Suprapubic skin (tissue), 4 donors: ENCODE data around the gene ZBTB17. TPM values are rescaled to one million over a fixed set of nuclear protein-coding genes. Genes with fewer than 3 reads are reported as not detected.

ENCODE experiments used
- DNase-seq, 2 donors: peaks; one replicate each; pipeline ENCODE4 v3.0.0-alpha.2; 2019; ENCODE audit warnings: low spot score in 2 of 2
- H3K27ac ChIP-seq: fragments of 200-600 bp; sonication (generic); one replicate; pipeline ENCODE4 v1.5.1; 2019
- H3K27me3 ChIP-seq: fragments of 200-600 bp; sonication (generic); one replicate; pipeline ENCODE4 v1.5.1; 2019
- H3K36me3 ChIP-seq: fragments of 200-600 bp; sonication (generic); one replicate; pipeline ENCODE4 v1.5.1; 2019
- H3K4me1 ChIP-seq: fragments of 200-600 bp; sonication (generic); one replicate; pipeline ENCODE4 v1.5.1; 2019
- H3K4me3 ChIP-seq: fragments of 200-600 bp; sonication (generic); one replicate; pipeline ENCODE4 v1.5.1; 2019; ENCODE audit warnings: mild to moderate bottlenecking
- H3K9me3 ChIP-seq: fragments of 200-600 bp; sonication (generic); one replicate; pipeline ENCODE4 v1.5.1; 2019
- EP300 ChIP-seq: sonication (generic); formaldehyde crosslinking; IDR thresholded peaks from one replicate; pipeline ENCODE4 v1.6.1; 2017; ENCODE audit warnings: antibody characterized with exemption
- POLR2A ChIP-seq, 2 donors: fragments of 450-650 bp; IDR thresholded peaks; one replicate each; pipeline ENCODE4 v1.6.1; 2017; ENCODE audit warnings: antibody characterized with exemption in 2 of 2, mild to moderate bottlenecking in 2 of 2, moderate library complexity in 2 of 2
- POLR2AphosphoS5 ChIP-seq, 3 donors: sonication (generic); formaldehyde crosslinking; IDR thresholded peaks; one replicate each; pipeline ENCODE4 v1.6.1; 2017; ENCODE audit warnings: antibody characterized with exemption in 3 of 3
- WGBS: methylation state at CpG from one replicate; pipeline ENCODE4 v1.1.5; 2018; 5-methylcytosine and 5-hydroxymethylcytosine counted together
- total RNA-seq, 4 donors: library from RNA; depleted of rRNA; stranded (reverse); fragments of >200 nt; gene quantifications; one replicate each; pipeline ENCODE4 v1.1.0, GENCODE V29; 2016
- TF ChIP-seq, protein P1 (sequence below), 2 donors: fragments of 200-600 bp in 1 of 2; fragments of 450-650 bp in 1 of 2; sonication (generic) in 1 of 2; IDR thresholded peaks; one replicate each; pipeline ENCODE4 v1.5.1; 2016 to 2019; ENCODE audit warnings: antibody characterized with exemption in 2 of 2, mild to moderate bottlenecking in 1 of 2, moderate library complexity in 1 of 2

The ZBTB17 gene
- total RNA-seq, 4 donors from 2014 or later = 27.2 to 44.4 (median 34.1) TPM

DNA sequence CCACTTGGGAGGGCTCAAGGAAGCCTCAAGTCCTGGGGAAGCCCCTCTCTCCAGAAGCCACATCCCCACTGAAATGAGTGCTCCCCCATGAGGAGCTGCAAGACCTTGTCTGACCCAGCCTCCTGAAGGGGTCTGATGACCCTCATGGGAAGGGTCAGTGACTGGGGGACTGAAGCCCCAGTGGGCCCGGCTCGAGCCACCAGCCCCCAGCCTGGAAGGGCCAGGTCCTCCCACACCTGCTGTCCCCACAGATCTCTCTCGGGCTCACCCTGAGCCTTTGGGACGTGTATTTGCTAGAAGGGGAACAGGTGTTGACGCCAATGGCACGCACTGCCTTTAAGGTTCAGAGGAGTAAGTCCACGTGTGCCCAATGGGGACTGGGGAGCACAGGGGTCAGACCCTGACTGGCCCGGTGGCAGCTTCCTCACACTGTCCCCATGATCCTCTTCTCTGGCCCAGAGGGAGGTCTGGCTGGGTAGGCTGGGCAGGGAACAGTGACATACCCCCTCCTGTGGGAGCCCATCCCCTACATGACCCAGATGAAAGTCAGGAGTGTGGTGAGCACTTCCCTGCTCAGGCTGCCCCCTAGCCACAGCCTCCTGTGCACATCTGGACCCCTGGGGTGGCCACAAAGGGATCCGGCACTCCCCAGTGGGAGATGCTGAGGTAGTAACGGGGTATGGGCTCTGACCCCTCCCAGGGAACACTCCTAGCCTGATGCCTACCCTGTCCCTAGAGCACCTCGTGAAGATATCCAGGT lies 15.7 kb upstream of the ZBTB17 start:
- 83% methylated on average over 4 of the region's 11 CpGs for WGBS
- no peaks in the 10 kb centered on the region for H3K27me3 ChIP-seq

DNA sequence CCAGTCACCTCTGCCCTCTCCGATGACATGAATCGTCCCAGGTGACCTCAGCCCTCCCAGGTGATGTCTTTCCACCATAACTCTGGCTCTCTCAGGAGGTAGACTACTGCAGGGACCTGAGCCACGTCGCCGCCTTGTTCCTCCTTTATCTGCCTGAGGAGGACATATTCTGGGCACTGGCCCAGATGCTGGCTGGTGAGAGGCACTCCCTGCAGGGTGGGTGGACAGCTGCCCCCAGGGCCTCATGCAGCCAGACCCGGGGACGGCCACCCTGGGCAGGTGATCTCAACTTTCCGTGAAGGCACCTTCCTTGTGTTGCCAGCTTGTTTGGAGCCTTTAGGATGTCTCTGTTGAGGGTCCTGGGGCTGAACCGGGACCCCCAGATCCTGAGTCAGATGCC lies 13.9 kb upstream of the ZBTB17 start:
- DNase-seq = no peak
- no peak overlapping the region for H3K27ac ChIP-seq
- 53% methylated on average over 9 of the region's 9 CpGs for WGBS
- no peak for TF ChIP-seq POLR2A (IDR thresholded peaks at IDR 0.05)
- H3K27me3 ChIP-seq = no peaks in the 10 kb centered on the region
- no peaks in the 10 kb centered on the region for H3K36me3 ChIP-seq
- H3K9me3 ChIP-seq = no peaks in the 10 kb centered on the region
- H3K4me1 ChIP-seq = no peaks in the 10 kb centered on the region
- H3K4me3 ChIP-seq = no peak overlapping the region

More for the DNA sequence above, 15.7 kb upstream of the ZBTB17 start:
- H3K4me3 ChIP-seq = no peak overlapping the region
- no peaks in the 10 kb centered on the region for H3K36me3 ChIP-seq
- H3K27ac ChIP-seq = no peak overlapping the region
- DNase-seq = no peak
- no peak for TF ChIP-seq EP300
- TF ChIP-seq, protein P1, sequence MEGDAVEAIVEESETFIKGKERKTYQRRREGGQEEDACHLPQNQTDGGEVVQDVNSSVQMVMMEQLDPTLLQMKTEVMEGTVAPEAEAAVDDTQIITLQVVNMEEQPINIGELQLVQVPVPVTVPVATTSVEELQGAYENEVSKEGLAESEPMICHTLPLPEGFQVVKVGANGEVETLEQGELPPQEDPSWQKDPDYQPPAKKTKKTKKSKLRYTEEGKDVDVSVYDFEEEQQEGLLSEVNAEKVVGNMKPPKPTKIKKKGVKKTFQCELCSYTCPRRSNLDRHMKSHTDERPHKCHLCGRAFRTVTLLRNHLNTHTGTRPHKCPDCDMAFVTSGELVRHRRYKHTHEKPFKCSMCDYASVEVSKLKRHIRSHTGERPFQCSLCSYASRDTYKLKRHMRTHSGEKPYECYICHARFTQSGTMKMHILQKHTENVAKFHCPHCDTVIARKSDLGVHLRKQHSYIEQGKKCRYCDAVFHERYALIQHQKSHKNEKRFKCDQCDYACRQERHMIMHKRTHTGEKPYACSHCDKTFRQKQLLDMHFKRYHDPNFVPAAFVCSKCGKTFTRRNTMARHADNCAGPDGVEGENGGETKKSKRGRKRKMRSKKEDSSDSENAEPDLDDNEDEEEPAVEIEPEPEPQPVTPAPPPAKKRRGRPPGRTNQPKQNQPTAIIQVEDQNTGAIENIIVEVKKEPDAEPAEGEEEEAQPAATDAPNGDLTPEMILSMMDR (IDR thresholded peaks at IDR 0.05) = no peak
- no peak for TF ChIP-seq POLR2AphosphoS5 (IDR thresholded peaks at IDR 0.05)
- no peak for TF ChIP-seq POLR2A (IDR thresholded peaks at IDR 0.05)
- no peaks in the 10 kb centered on the region for H3K4me1 ChIP-seq
- no peaks in the 10 kb centered on the region for H3K9me3 ChIP-seq

DNA sequence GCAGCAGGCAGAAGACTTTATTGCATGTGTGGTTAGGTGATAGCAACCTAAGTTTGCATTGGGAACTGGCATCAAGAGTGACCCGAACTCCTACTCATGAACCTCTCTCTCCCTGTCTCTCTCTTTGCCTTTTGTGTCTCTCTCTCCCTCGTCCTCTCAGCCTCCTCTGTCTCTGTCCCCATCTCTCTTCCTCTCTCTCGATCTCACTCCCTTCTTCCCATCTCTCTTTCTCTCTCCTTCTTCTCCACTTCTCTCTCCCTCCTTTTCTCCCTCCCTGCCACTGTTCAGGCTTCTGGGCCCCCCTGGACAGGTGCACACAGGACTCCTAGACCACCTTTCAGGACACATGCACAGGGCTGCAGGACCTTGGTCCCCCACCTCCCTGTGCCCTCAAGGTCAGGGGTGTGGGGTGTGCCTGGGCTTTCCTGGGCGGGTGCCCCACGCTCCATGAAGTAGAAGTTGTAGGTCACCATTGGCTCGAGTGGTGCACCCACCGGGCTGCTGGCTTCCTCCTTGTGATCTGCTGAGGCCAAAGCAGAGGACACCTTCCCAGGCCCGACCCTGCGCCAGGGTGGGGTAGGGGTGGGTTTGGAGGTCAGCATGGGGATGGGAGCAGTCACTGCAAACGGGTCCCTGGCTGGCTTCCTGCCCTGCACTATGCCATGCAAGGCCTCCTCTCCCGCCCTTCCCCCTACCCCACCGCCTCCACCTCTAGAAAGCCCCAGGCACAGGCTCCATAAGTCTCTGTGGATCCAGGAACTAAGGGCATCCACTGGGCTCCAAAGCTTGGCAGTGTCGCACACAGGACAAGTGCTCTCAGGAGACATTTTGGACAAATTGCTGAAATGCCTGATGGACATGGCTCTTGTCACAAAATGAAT lies 13.2 kb upstream of the ZBTB17 start:
- no peak for TF ChIP-seq POLR2AphosphoS5 (IDR thresholded peaks at IDR 0.05)
- TF ChIP-seq, protein P1 (IDR thresholded peaks at IDR 0.05) = no peak
- no peak for TF ChIP-seq POLR2A (IDR thresholded peaks at IDR 0.05)
- TF ChIP-seq EP300 = no peak
- Histone ChIP-seq H3K27me3 (no peaks in the 10 kb centered on the region), H3K9me3 (no peaks in the 10 kb centered on the region), H3K27ac (no peak overlapping the region), H3K36me3 (no peaks in the 10 kb centered on the region), H3K4me3 (no peak overlapping the region), H3K4me1 (no peaks in the 10 kb centered on the region)
- WGBS = 87% methylated on average over 12 of the region's 13 CpGs
- DNase-seq = no peak

DNA sequence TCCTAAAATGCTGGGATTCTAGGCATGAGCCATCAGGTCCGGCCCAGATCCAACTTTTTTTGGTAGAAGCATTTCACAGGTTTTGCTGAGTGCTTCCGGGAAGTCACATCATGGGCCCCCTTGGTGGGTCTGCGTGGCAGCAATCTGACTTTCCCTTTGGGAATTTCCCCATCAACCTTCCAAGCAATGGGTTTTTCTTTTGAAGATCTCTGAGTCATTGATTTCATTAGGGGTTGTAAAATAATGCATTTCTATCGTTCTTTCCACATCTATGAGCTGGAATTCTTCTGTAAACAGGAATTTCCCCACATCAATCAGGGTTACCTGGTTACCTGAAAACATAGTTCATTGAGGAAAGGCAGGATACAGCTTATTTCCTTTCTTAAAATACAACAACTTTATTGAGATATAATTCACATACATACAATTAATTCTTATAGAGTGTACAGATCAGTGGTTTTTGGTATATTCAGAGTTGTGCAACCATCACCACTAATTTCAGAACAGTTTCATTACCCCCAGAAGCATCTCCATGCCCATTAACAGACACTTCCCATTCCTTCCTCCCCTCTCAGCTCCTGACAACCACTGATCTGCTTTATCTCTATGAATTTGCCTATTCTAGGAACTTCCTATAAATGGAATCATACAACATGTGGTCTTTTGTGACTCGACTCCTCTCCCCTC lies 9.9 kb upstream of the ZBTB17 start:
- no peaks in the 10 kb centered on the region for H3K9me3 ChIP-seq
- TF ChIP-seq POLR2A (IDR thresholded peaks at IDR 0.05) = no peak
- TF ChIP-seq POLR2AphosphoS5 (IDR thresholded peaks at IDR 0.05) = no peak
- TF ChIP-seq, protein P1 (IDR thresholded peaks at IDR 0.05) = no peak
- TF ChIP-seq EP300 = no peak
- no peak for DNase-seq

DNA sequence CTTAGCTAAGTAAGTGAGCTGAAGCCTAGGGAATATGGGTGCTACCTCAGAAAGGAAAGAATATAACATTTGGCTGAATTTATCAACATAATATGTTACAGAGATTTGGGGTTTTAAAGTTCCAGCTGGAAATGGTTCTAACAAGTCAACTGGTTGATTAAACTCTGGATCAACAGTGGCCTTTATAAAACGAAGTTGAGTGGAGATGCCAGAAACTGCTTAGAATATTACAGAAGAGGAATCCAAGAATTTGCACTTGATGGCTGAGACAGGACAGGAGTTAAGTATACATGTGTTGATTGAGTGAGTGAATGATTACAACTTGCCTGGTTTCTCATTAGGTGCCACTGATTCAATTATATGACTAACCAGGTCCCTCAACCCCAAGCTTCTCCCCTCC lies 7.4 kb upstream of the ZBTB17 start:
- H3K27ac ChIP-seq = peak overlapping the region; percentile 60
- H3K27me3 ChIP-seq = no peaks in the 10 kb centered on the region
- TF ChIP-seq POLR2AphosphoS5 (IDR thresholded peaks at IDR 0.05) (no peak), EP300 (no peak), POLR2A (IDR thresholded peaks at IDR 0.05) (no peak)
- TF ChIP-seq, protein P1 (IDR thresholded peaks at IDR 0.05) = no peak
- H3K9me3 ChIP-seq = no peaks in the 10 kb centered on the region
- no peaks in the 10 kb centered on the region for H3K4me1 ChIP-seq
- no peak overlapping the region for H3K4me3 ChIP-seq
- WGBS = 28% methylated on average over 1 of the region's 1 CpG
- no peak for DNase-seq
- no peaks in the 10 kb centered on the region for H3K36me3 ChIP-seq

More for the DNA sequence above, 9.9 kb upstream of the ZBTB17 start:
- no peak overlapping the region for H3K4me3 ChIP-seq
- no peak overlapping the region for H3K27ac ChIP-seq
- WGBS = 53% methylated on average over 5 of the region's 5 CpGs
- H3K4me1 ChIP-seq = no peaks in the 10 kb centered on the region
- H3K27me3 ChIP-seq = no peaks in the 10 kb centered on the region
- no peaks in the 10 kb centered on the region for H3K36me3 ChIP-seq
